Right atrium auricular region (tissue), 2 donors: ENCODE measurements around the gene POU2AF1. TPM values are rescaled to one million over a fixed set of nuclear protein-coding genes. Genes with fewer than 3 reads are reported as not detected.

ENCODE experiments used
- DNase-seq: peaks from one replicate; pipeline ENCODE4 v3.0.0-alpha.2; 2019; ENCODE audit warnings: low spot score
- H3K27ac ChIP-seq, 2 donors: fragments of 200-600 bp; sonication (generic); 1 replicate in 1 of 2; 2 replicates in 1 of 2; pipeline ENCODE4 v1.5.1; 2016 to 2019
- H3K27me3 ChIP-seq, 2 donors: fragments of 200-600 bp; sonication (generic); one replicate each; pipeline versions ENCODE4 v1.5.1 to v1.6.0; 2017 to 2019
- H3K36me3 ChIP-seq: fragments of 200-600 bp; sonication (generic); one replicate; pipeline ENCODE4 v1.5.1; 2016
- H3K4me1 ChIP-seq, 2 donors: fragments of 200-600 bp; sonication (generic); one replicate each; pipeline versions ENCODE4 v1.5.1 to v1.6.0; 2017 to 2019
- H3K4me3 ChIP-seq, 2 donors: fragments of 200-600 bp; sonication (generic); 1 replicate in 1 of 2; 2 replicates in 1 of 2; pipeline ENCODE4 v1.5.1; 2017 to 2019; ENCODE audit warnings: mild to moderate bottlenecking in 1 of 2, moderate library complexity in 1 of 2
- H3K9me3 ChIP-seq, 2 donors: fragments of 200-600 bp; sonication (generic); one replicate each; pipeline ENCODE4 v1.5.1; 2019
- total RNA-seq, 2 donors: library from RNA; depleted of rRNA; stranded (reverse); fragments of >200 nt; gene quantifications; one replicate each; pipeline ENCODE4 v1.1.0, GENCODE V29; 2016
- TF ChIP-seq, protein P1 (sequence below), 2 donors: fragments of 200-600 bp; sonication (generic); IDR thresholded peaks; one replicate each; pipeline ENCODE4 v1.5.1; 2019; ENCODE audit warnings: antibody characterized with exemption in 2 of 2

The POU2AF1 gene
- total RNA-seq, 2 donors from 2014 or later = 0.11 to 1.6 TPM

DNA sequence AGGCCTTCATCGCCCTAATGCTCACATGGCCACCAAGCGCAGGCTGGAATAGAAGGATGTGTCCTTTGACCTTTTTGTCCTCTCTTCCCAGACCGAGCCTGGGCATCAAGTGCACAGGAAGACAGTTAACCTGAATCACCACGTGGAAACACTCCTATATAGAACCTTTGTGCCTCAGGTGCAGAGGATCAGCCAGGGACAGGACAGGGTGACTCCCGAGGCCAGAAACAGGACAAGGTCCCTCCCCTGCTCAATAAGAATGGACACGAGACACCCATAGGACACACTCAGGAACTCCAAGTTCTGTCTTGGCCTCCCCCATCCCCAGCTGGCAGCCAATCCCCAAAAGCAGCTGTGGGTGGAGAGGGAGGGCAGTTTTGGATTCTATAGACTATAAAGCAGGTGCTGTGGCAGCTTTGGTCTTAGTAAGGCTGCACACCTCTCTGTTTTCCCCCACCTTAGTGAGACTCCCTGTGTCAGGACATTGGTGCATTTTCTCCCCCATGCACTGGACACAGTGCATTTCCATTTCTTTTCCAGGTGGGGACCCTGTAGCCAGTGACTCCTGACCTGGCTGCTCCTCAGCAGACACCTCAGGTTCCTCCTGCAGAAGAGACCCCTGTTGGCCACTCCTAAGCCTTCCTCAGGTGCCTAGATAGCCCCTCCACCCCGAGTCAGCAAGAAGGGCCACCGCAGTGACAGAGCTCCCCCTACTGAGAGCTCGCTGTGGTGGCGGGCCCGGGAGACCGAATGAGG lies 43.6 kb upstream of the POU2AF1 start:
- no peak overlapping the region for H3K27ac ChIP-seq
- H3K4me1 ChIP-seq = peaks cover 0 to 14% of the 10 kb centered on the region in 2 donors
- TF ChIP-seq, protein P1, sequence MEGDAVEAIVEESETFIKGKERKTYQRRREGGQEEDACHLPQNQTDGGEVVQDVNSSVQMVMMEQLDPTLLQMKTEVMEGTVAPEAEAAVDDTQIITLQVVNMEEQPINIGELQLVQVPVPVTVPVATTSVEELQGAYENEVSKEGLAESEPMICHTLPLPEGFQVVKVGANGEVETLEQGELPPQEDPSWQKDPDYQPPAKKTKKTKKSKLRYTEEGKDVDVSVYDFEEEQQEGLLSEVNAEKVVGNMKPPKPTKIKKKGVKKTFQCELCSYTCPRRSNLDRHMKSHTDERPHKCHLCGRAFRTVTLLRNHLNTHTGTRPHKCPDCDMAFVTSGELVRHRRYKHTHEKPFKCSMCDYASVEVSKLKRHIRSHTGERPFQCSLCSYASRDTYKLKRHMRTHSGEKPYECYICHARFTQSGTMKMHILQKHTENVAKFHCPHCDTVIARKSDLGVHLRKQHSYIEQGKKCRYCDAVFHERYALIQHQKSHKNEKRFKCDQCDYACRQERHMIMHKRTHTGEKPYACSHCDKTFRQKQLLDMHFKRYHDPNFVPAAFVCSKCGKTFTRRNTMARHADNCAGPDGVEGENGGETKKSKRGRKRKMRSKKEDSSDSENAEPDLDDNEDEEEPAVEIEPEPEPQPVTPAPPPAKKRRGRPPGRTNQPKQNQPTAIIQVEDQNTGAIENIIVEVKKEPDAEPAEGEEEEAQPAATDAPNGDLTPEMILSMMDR (IDR thresholded peaks at IDR 0.05) = peak; percentile 41 to 73
- H3K36me3 ChIP-seq = no peaks in the 10 kb centered on the region
- H3K4me3 ChIP-seq = no peak overlapping the region
- no peak for DNase-seq
- no peaks in the 10 kb centered on the region for H3K27me3 ChIP-seq
- H3K9me3 ChIP-seq = no peaks in the 10 kb centered on the region

DNA sequence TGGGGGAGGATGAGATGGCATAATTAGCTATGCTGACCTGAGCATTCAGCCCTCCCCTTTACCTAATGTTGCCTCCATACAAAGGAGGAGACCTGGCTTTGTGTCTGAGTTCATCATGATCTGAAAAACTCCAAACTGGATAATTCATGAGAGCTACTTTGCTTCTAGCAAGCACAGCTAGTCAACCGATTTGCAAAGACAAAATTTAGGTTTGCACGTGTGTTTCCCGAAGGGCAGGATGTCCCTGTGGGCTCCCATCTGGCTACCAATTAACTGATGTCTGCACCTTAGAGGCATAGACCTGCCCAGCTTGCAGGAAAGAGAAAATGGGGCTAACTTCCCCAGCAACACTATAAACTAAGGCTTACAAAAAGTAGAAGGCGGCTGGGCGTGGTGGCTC lies 42.2 kb upstream of the POU2AF1 start:
- peaks cover 0 to 22% of the 10 kb centered on the region in 2 donors for H3K4me1 ChIP-seq
- TF ChIP-seq, protein P1 (IDR thresholded peaks at IDR 0.05) = no peak
- H3K4me3 ChIP-seq = no peak overlapping the region
- H3K9me3 ChIP-seq = no peaks in the 10 kb centered on the region
- DNase-seq = no peak
- no peaks in the 10 kb centered on the region for H3K36me3 ChIP-seq
- H3K27me3 ChIP-seq = no peaks in the 10 kb centered on the region
- no peak overlapping the region for H3K27ac ChIP-seq

DNA sequence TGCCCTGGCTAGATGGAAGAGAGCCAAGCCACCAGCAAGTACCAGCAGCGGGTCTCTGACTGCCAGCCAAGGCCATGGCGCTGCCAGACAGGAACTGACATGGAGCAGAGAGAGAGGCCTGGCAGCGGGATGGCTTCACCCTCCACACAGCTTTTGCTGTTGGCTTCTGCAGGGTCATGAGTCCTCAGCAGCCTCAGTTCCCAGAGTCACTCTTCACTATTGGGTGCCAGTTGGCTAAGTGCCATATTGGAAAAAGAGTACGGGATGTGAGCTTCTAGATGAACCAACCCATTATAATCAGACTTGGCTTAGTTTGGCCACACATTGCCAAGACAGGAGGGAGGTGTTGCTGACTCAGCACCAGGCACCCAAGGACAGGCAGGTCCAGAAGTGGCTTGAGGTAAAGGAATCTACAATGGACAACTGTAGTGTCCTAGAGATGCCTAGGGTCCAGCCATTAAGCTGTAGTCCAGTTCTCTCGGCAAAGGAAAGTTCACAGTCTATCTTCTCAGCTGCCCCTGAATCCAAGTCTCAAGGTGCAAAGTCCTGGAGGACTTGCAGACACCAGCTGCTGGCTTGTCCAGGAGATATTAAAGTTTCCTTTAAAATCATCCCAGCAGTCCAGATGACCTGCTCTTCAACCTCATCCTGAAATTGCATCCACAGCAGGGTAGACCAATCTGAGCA lies 40.7 kb upstream of the POU2AF1 start:
- no peak overlapping the region for H3K27ac ChIP-seq
- no peaks in the 10 kb centered on the region for H3K27me3 ChIP-seq
- H3K36me3 ChIP-seq = no peaks in the 10 kb centered on the region
- peaks cover 0 to 22% of the 10 kb centered on the region in 2 donors for H3K4me1 ChIP-seq
- DNase-seq = no peak
- no peaks in the 10 kb centered on the region for H3K9me3 ChIP-seq
- TF ChIP-seq, protein P1 (IDR thresholded peaks at IDR 0.05) = no peak
- H3K4me3 ChIP-seq = no peak overlapping the region

DNA sequence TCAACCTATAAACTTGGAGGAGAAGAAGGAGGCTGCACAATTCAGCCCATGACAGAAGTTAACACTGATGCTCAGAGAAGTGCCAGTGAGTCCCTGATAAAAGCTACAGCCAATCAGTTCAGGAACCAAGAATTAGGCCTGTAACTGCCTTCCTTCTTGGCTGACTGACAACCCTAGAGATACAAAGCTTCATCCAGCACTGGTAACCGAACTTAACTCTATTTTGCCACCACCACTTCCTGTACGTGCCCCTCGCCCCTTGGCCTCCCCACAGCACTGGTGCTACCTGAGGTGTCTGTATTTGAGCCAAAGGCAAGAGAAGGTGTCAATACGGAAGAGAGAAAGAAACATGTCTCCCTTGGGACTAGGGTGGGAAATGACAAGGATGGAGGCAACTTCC lies 40.1 kb upstream of the POU2AF1 start:
- TF ChIP-seq, protein P1 (IDR thresholded peaks at IDR 0.05) = no peak
- H3K36me3 ChIP-seq = no peaks in the 10 kb centered on the region
- no peaks in the 10 kb centered on the region for H3K27me3 ChIP-seq
- H3K4me1 ChIP-seq = peaks cover 0 to 22% of the 10 kb centered on the region in 2 donors
- no peak for DNase-seq
- H3K9me3 ChIP-seq = no peaks in the 10 kb centered on the region
- H3K27ac ChIP-seq = no peak overlapping the region
- no peak overlapping the region for H3K4me3 ChIP-seq

DNA sequence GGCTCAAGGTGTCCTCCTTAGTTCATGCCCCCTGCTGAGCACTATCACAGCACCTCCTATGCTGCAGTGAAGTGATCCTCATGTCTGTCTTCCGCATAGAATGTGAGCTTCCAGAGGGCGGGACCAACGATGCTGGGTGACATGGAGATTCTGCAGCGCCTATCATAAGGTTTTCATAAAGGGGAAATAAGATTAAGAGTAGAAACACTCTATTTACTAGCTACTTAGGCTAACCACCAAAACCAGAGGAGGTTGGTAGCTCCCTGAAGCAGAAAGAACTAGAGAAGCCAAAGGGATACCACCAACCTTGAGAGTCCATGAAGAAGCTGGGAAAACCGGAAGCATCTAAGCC lies 39.3 kb upstream of the POU2AF1 start:
- no peaks in the 10 kb centered on the region for H3K9me3 ChIP-seq
- no peak for DNase-seq
- H3K27ac ChIP-seq = no peak overlapping the region
- no peaks in the 10 kb centered on the region for H3K27me3 ChIP-seq
- TF ChIP-seq, protein P1 (IDR thresholded peaks at IDR 0.05) = no peak
- peaks cover 0 to 22% of the 10 kb centered on the region in 2 donors for H3K4me1 ChIP-seq
- no peak overlapping the region for H3K4me3 ChIP-seq
- no peaks in the 10 kb centered on the region for H3K36me3 ChIP-seq
